Measurements from ENCODE around the gene BOC.

- TF ChIP-seq EZH2 (IDR thresholded peaks at IDR 0.05; ENCODE audit: low read depth, low read length, severe bottlenecking) (no peak), BACH1 (IDR thresholded peaks at IDR 0.05; ENCODE audit: low read length) (no peak), CTCF (IDR thresholded peaks at IDR 0.05; ENCODE audit: control extremely low read depth in 1 of 3, insufficient read depth in 1 of 3, low read depth in 1 of 3, low read length in 3 of 3) (no peak), POLR2A (IDR thresholded peaks at IDR 0.05; ENCODE audit: control extremely low read depth in 1 of 2, low read depth in 2 of 2, low read length in 2 of 2) (no peak), JUND (IDR thresholded peaks at IDR 0.05; ENCODE audit: low read length) (no peak), EP300 (IDR thresholded peaks at IDR 0.05; ENCODE audit: borderline replicate concordance in 1 of 2, low read depth in 2 of 2, low read length in 2 of 2) (no peak), TAF1 (IDR thresholded peaks at IDR 0.05; ENCODE audit: low read depth, low read length) (no peak)
Observed at GRCh38 chr3:113166719-113167492, 44.5 kb upstream of the BOC start.
